Bone marrow (tissue), 2 donors: Measurements from ENCODE around the gene PGM2L1.
A peak's percentile ranks its signal among the peaks of the same experiment; 100 is the strongest.

Experiments used
- DNase-seq, 2 donors: peaks; one replicate each; lab custom pipeline; 2025; lab: John Stamatoyannopoulos, UW

The PGM2L1 gene

DNA sequence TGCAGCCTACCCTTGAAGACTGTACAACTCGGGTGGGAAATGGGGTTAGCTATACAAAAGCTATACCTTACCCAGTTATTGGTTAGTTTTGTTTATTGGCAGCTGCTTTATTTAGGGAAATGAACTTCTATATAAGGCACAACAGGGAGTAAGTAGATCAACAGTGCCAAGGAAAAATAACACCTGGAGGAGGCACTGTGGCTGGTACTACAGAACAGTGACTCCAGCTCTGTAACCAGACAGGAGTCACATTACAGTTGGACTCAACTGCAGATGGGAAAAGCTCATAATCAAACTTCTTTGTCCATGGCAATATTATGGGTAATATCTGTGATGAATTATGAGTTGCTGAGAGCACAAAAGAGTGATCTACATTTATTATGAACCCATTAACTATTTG is 100.7 kb downstream of the PGM2L1 start:
- DNase-seq = no peak

DNA sequence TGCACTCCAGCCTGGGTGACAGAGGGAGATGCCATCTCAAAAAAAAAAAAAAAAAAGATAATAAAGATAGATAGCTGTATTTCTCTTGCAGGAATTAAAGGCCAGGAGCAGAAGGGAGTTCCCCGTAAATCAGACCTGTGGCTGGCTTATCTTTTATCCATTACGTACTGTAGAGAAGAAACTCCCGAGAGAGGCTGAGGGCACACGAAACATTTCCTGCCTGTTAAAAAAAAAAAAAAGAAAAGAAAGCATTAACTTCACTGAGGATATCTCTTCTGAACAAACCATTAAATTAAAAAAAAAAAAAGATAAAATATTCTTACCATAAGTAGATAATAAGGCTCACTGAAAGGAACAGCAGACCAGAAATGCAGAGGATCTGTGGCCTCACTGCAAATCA is 109.3 kb downstream of the PGM2L1 start:
- DNase-seq = no peak

DNA sequence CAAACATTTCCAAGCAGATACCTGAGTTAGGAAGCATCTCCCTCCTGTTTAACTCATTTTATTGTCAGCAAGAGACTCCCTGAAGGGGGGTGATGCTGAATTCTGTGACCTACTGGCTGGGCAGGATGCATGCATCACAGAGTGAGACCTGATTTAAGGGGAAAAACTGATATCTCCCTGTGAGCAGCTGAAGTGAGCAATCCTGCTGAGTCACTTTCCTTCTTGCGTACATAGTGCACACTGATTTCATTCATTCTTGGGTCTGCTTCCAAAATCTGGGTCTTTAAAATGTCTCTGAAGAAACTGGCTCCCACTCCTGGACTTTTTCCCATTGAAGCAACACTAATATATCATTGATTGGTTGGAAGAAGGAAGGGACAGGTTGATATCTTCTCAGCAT is 110.1 kb downstream of the PGM2L1 start:
- peak in 1 of 2 donors; percentile 4 for DNase-seq

DNA sequence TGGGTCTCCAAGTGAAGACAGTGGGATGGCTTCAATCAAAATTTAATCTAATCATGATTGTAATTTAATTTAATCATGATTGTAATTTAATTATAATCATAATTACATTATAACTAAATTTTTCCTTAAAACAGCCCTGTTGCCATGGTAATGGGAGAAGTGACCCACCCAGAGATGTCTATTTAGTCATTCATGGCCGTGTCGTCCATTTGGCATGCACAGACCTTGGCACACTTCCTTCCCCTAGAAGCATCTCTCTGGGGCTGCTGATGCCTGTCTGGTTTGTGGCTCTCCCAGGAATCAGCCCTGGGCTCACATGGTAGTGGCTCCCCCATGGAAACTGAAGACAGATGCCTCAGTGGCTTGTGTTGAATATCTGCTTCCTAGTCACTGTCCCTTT is 113.8 kb downstream of the PGM2L1 start:
- no peak for DNase-seq

DNA sequence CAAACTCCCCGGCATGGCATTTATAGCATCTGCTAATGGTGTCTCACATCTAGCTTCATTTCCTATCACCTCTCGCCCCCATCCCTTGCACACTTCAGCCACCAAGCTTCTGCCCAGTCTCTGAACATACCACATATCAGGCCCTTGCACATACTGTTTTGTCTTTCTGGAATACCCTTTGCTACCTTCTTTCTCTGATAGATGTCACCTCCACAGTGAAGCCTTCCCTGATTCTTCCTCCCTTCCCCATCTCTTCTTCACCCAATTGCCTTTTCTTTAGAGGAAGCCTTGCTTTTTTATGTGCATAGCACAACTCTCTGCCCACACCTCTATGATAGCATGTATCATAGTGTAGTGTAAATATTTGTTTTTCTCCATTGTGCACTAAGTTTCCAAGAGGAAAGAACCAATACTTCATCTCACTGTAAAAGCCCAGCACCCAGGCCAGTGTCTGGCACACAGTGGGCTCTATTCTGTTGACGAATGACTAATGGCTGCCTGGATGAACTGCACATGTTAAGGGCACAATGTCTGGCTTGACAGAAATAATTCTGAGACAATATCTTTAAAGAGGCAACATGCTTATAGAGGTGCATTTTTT is 114.6 kb downstream of the PGM2L1 start:
- no peak for DNase-seq

DNA sequence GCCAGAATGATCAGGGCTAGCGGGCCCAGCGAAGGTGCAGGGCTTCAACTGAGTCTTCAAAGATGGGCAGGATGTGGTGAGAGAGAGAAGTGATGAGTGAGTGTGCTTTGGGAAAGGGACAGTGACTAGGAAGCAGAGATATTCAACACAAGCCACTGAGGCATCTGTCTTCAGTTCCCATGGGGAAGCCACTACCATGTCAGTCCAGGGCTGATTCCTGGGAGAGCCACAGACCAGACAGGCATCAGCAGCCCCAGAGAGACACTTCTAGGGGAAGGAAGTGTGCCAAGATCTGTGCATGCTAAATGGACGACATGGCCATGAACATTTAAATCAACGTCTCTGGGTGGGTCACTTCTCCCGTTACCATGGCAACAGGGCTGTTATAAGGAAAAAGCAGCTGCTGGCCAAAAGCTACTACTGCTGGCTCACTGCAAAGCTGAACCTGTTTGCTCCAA is 115.3 kb downstream of the PGM2L1 start:
- DNase-seq = no peak

DNA sequence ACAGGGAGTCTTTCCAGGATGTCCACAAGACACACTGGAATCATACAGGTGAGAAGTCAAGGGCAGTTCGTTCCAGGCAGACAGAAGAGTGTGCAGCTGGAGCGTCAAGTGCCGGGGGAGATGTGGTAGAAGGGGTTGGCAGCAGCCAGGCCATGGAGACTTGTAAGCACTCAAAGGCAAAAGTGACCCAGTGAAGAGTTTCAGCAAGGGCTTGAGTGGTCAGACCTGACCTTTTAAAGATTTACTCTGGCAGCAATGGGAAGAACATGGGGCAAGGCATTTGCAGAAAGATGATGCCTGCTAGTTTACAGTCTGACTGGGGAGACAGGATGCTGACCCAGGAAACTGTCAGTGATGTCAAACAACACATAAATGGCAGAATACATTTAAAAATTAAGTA is 115.8 kb downstream of the PGM2L1 start:
- DNase-seq = no peak

DNA sequence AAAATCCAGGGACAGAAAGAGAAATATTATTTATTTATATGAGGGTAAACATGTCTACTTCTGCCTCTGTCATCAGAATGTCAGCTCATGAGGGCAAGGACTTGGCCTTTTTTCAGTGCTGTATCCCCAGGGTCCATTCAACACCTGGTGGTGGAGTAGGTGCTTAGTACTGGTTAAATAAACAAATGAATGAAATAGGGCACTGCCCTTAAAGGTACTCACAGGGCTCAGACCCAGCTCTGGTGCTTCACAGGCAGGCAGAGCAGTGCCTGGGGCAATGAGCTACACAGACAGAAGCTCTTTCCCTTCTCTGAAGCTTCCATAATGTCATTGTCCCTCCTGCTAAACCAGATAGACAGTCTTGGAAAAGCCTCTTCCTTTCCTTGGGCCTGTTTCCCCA is 117.7 kb downstream of the PGM2L1 start:
- DNase-seq = no peak
